HG02798 (cell line): ENCODE results near the gene PPIA.
A peak's percentile ranks its signal among the peaks of the same experiment; 100 is the strongest.

Experiments used
- ATAC-seq: cut with Tn5 transposase; IDR thresholded peaks from one replicate; pipeline ENCODE4 v1.9.1; 2021; ENCODE audit warnings: mild to moderate bottlenecking; ENCODE audit not compliant: unreplicated experiment, poor library complexity

Gene PPIA

DNA sequence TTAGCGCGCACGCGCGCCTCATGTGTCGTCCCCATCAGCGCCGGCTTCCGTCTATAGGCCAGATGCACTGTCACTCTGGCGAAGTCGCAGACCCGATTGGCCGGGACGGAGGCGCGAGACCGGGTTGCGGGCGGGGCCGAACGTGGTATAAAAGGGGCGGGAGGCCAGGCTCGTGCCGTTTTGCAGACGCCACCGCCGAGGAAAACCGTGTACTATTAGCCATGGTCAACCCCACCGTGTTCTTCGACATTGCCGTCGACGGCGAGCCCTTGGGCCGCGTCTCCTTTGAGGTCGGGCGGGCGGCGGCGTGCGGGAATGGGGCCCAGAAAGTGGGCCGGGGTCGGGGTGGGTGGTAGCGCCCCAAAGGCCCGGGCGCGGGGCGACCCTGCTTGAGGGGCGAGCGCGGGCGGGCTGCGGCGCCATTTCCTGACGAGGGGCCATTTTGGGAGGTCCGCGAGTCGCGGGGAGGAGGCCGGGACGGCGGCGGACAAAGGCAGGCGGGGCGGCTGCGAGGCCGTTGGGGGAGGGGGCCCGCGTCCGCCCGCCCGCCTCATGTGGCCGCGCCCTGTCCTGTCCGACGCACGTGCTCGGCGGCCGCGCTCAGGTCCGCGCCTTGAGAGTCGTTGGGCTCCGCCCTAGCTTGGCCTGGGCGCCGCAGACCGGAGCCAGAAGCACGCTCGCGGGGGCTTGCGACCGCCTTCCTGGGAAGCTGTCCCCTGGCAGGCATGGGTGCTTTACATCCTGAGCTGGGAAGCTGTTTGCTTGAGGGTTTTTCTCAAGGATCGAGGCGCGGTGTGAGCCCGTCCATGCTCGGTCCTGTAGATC, at the start of gene PPIA:
Gene PPIA, plus strand, starts transcription at position 178 of the 825 bp plus-strand sequence. Its CDS starts 44 bp downstream, at position 222.
- ATAC-seq, result peak; percentile 90

DNA sequence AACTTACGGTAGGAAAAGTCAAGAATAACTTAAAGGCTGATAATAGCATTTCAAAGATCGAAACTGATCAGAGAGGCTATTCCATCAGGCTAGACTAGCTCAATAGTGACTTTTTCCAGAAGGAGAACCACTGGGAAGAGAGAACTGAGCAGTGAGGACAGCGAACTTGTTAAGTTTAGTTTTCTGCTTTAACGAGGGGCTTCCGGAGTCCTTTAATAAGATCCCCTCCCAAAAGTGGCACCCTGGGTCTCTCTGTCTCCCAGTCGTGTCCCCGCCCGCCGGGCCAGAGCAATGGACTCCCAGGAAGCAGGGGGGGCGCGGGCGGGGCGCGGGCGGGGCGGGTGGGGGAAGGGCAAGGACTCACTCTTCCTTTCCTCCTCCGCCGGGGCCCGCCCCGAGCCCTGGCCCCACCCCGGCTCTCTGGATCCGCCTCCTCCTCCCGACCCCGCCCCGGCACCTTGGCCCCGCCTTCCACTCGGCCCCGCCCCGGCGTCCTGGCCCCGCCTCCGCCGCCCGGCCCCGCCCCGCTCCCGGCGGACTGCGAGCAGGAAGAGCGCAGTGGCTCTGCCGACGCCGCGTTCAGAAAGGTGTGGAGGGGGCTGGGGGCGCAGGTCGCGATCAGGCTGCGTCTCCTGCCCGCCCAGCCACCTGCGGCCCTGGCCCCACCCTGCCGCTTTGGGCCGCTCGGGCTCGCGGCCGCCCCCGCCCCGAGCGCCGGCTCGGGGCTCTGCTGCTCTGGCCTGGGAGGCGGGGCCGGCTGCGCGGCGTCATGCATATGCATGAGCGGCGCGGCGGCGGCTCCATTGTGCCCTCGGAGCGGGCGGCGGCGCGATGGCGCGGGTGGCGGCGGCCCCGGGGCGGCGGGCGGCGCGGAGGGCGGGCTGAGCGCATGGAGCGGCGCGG, 48.2 kb upstream of the PPIA start, which contains the start of gene ZMIZ2:
Gene ZMIZ2, plus strand, starts transcription at position 803 of the 903 bp plus-strand sequence. CDS start 7,403 bp downstream, outside the sequence.
- ATAC-seq, result peak; percentile 76

DNA sequence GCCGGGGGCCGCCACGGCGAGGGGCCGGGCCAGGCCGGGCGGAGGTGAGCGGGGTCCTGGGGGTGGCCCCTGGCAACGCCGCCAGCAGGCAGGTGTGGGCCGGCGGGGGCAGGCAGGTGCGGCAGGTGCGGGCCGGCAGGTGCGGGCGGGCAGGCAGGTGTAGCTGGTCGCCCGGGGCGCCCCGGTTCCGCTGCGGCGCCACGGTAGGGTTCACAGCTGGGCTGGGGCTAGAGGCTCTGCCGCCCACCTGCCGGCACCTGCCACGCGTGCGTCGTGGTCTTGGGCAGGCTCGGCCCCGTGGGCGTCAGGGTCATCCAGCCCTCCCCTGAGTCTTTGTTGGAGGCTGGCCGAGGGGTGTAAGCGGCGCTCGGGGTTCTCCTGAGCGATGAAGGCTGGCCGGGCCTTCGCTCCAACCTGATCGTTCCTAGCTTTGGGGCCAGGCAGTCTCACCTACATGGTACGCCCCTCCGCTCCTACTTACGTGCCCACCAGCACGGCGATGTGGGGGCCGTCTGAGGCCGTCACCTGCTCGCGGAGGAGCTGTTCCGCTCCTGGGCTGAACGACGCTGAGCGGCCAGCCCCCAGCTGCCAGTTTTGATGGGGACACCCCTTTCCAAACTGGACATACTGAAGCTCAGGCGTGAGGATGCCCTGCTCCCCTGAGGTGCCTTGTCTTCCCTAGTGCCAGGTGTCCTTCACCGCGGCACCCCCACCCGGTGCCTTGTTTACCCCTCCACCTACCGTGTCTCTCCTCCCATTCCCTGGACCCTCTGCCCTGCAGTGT, 47.3 kb upstream of the PPIA start:
- peak; percentile 20 for ATAC-seq

DNA sequence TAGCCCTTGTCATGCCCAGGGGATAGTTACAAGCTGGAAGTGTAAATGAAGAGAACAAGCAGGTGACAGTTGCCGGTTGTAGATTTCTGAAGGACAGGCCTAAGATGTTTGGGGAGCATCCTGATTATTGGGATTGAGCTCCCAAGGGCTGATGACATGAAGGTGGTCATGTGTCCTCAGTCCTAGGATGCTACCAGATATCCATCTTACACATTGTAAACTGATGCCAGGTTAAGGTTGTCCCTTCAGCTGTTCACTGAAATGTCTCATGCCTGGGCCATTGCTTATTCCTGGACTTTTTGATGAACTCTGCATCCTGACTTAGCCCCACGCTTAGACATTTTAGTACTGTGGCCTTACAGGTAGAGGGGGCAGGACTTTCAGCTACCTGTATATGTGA, 46.5 kb upstream of the PPIA start:
- no peak for ATAC-seq

DNA sequence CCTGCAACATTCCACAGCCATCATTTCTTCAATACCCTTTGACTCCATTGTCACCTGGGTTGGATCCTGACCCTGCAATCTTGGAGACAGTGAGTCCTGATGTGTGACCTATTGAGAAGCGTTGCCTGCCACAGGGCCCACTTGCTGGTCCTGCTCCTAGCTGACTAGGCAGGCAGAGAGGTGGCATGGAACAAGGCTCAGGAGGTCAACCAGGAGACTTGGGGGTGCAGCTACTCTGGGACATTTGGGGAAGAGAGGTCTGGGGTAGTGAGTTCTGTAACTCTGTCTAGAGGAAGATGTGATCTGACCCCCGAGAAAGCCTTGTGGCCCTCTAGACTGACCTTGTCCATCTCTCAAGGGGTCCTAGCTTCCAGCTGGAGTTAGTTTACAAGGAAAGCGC, 46.1 kb upstream of the PPIA start:
- ATAC-seq, result no peak

DNA sequence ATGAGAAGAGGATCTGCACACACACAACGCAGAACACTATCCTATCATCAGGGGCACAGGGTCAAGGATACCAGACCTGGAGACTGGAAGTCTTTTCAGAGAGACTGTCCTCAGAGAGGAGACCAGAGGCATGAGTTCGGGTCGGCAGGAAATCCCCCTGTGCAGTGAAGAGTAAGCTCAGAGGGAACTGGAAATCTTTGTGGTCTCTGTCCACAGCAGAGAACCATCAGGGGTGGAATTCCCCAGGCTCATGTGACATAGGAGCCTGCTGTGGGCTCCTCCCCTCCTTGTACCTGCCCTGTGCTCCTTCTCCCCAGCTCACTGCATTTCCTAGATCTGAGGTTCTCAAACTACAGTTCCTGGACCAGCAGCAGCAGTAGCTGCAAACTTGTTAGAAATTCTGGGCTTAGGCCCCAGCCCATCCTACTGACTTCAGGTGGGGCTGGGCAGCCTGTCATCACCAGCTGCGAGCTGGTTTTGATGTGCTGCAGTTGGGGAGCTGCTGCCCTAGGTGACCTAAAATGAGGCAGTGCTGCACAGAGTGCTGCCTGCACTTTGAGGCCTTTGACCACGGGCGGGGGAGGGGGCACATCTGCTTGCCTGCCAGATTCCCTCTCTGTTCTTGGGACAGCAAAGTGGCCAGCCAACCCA, 45.4 kb upstream of the PPIA start:
- peak; percentile 58 for ATAC-seq

DNA sequence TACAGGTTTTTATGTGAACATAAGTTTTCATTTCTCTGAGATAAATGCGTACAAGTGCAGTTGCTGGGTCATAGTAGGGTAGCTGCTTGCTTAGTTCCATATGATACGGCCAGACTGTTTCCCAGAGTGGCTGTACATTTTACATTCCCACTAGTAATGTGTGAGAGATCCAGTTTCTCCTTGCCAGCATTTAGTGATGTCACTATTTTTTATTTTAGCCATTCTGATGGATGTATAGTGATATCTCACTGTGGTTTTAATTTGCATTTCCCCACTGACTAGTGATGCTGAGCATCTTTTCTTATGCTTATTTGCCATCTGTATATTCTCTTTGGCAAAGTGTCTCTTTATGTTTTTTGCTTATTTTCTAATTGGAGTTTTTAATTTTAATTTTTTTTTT, 43.7 kb upstream of the PPIA start:
- no peak for ATAC-seq

DNA sequence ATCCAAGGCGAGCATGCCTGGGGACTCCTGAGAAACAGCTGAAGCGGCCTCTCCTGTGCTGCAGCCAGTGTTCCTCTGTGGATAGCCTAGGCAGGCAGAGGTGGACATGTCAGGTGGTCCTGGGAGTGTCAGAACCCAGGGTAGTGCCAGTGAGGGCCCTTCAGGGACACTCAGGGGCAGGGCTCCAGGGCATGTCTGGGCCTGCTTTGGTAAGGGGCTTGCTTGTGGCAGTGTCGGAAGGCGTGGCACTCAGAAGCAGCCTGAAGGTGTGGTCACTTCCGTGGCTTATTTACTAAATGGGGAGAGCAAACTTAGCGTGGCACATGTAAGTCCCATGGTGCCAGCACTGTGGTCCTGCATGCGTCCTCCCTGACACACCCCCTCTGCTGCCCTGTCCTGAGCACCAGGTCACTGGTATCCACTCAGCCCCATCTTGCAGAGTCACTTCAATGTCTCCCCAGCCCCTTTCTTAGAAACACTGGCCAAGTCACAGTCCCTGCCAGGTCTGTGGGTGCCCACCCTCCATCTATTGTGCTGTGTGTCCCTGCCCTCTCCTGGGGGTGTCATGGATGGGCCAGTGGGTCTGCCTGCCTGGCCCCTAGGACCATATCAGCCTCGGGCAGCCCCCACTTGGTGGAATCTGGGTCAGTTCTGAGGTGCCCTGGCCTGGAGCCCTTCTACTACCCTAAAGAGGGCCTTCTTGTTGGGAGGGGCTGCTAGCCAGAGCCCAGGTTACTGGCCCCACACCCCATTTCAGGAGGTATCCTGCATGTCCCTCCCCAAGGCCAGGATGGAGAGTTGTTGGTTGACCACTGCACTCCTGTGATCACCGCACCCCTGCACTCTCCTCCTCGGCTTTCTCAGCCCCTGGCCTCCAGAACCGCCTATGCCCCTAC, 41.4 kb upstream of the PPIA start:
- ATAC-seq, result no peak

DNA sequence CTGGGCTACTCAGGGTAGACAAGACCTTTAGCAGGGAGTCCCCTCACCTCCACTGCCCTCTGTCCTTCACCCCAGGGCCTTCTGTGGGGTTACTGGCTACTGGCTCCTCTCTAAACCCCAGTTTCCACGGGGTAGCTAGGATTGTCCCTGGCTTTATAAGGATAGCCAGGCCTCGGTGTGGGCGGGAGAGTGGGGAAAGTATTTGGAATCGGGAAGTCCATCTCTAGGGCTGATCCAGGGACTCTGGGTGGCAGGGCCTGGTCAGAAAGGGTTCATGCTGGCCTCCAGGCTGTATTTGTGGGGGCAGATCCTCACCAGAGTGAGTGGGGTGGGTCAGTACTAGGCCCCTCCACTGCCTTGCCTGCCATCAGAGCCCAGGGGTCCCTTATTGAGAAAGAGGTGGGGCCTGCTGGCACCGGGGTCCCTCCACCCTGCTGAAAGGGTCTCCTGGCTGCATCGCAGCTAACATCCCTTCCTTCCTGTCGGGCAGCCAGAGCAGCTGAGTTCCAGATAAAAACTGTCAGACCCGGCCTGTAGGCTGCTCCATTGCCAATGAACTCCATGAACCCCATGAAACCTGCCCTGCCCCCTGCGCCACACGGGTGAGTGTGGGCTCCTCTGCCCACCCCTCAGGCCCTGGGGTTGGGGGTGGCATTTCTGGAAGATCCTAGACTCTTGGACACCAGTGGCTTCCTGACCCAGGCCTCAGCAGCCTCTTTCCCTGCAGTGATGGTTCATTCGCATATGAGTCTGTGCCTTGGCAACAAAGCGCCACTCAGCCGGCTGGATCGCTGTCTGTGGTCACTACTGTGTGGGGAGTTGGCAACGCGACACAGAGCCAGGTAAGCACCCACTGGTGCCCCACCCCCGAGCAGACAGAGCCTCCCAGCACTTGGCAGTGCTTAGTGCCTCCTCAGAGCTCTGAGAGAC, 40.5 kb upstream of the PPIA start:
- ATAC-seq, result no peak

DNA sequence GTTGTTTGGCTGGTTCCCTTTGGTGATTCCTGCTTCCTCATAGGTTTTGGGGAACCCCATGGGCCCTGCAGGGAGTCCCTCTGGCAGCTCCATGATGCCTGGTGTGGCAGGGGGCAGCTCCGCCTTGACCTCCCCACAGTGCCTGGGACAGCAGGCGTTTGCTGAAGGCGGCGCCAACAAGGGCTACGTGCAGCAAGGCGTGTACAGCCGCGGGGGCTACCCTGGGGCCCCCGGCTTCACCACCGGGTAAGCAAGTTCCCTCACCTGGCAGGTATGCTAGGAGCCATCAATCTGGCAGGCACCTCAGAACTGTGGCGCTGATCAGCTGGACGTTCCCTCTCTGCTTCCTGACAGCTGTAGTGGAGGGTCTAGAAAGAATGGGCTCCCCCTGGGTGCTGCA, 39.6 kb upstream of the PPIA start:
- no peak for ATAC-seq

DNA sequence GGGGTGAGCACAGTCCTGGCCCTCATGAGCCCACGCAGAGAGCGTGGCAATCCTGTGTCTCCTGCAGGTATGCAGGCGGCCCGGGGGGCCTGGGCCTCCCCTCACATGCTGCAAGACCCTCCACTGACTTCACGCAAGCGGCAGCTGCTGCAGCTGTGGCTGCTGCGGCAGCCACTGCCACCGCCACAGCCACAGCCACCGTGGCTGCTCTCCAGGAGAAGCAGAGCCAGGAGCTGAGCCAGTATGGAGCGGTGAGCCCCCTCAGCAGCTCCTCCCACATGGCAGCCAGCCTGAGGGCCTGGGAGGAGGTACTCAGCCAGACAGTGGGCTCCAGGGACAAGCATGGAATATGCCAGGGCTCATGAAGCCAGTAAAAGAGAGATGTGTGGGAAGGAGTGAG, 39.2 kb upstream of the PPIA start:
- ATAC-seq, result no peak

DNA sequence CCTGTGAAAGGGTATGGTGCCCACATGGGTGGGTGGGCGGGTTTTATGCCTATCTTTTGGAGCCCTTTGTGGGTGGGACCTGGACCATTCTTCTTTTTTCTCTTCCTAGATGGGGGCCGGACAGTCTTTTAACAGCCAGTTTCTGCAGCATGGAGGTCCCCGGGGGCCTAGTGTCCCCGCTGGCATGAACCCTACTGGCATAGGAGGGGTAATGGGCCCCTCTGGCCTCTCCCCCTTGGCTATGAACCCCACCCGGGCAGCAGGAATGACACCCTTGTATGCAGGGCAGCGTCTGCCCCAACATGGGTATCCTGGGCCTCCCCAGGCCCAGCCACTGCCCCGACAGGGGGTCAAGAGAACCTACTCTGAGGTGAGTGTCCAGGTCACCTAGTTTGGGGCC, 38.7 kb upstream of the PPIA start:
- no peak for ATAC-seq

DNA sequence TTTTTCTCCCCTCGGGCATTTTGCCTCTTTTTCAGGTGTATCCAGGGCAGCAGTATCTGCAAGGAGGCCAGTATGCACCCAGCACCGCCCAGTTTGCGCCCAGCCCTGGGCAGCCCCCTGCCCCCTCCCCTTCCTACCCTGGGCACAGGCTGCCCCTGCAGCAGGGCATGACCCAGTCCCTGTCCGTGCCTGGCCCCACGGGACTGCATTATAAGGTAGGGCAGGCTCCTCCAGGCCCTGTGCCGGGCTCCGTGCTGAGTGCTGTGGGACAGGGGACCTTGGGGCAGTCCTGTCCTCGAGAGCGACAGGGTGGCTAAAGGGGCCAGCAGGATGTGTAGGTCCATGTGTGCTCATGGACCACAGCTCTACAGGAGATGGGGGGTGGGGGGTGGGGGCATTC, 37.2 kb upstream of the PPIA start:
- ATAC-seq, result no peak

DNA sequence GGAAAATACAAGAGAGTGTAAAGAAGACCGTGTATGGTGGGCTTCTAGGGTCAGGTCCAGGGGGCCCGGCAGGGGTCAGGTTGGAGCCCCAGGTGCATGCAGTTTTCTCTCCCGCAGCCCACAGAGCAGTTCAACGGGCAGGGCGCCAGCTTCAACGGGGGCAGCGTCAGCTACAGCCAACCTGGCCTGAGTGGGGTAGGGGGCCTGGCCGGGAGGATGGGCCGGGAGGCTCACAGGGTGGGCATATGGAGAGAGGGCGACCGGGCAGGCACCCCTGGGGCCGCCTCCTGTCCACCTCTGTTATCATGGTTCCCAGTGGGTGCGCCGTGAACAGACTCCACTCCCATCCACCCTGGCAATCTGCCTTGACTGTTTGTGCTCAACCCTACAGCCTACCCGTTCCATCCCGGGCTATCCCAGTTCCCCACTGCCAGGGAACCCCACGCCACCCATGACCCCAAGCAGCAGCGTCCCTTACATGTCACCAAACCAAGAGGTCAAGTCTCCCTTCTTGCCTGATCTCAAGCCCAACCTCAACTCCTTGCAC, 36.4 kb upstream of the PPIA start:
- ATAC-seq, result no peak

DNA sequence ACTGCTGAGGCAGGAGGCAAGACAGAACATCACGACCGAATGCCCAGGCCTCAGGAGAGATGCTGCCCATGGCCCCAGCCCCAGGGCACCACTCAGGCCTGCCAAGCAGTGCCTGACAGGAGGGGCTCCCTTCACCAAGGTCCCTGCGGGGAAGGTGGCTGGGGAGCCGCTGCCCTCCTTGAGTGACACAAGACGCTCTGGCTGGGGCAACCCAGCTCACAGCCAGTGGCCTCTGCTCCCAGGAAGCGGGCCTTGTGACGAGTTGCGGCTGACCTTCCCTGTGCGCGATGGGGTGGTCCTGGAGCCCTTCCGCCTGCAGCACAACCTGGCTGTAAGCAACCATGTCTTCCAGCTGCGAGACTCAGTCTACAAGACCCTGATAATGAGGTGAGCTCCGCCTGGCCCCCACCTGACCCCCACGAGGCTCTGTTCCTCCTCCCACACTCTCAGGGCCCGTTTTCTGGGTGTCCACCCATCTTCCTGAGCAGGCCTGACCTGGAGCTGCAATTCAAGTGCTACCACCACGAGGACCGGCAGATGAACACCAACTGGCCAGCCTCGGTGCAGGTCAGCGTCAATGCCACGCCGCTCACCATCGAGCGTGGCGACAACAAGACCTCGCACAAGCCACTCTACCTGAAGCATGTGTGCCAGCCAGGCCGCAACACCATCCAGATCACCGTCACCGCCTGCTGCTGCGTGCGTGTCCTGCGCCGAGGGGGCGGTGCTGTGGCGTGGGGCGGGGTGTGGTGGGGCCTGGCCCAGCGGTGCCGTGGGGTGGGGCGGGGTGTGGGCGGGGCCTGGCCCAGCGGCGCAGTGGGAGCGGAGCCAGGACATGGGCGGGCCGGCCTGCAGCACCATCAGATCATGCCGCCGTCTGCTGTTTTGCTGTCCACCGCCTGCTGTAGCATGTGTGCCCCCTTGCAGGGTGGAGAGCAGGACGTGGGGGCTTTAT, 35.0 kb upstream of the PPIA start:
- no peak for ATAC-seq

DNA sequence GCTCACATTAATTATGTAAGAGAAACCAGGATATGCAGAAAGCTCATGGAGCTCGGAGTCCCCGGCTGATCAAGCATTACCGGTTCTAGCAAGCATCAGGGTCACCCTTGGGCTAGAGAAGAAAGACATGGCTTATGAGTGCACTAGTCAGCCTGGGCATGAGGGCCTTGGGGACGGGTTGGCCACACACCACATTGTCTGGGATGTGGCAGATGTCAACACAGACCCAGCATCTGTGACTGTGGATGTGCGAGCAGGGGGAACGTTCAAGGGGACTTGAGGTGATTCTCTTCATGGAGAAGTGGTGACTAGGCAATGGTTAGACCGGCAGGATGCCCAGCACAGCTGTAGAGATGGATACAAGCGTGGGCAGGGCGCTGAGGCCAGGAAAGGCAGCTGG, 34.2 kb upstream of the PPIA start:
- ATAC-seq, result no peak
